OCI-LY3 (cell line): ENCODE data around the gene BCL7A.

Experiments
- H2AFZ ChIP-seq: fragments of 200-600, 300-600 bp; shearing (Covaris generic); 2 replicates; pipeline ENCODE4 v1.6.0; 2014; ENCODE audit warnings: antibody characterized with exemption, low read depth, low read length
- H3K27ac ChIP-seq: fragments of 200-600, 300-600 bp; sonication (generic); 2 replicates; pipeline ENCODE4 v1.5.1; 2014; ENCODE audit warnings: mild to moderate bottlenecking, low read length, moderate library complexity, mixed read lengths
- H3K27me3 ChIP-seq: fragments of 200-600, 300-600 bp; sonication (generic); 2 replicates; pipeline ENCODE4 v1.6.1; 2014; ENCODE audit warnings: low read depth, low read length, mixed read lengths
- H3K36me3 ChIP-seq: fragments of 200-600, 300-600 bp; sonication (generic); replicated peaks from 2 replicates; pipeline ENCODE3; 2014; ENCODE audit warnings: low read depth, low read length, mixed read lengths
- H3K4me1 ChIP-seq: fragments of 300-600, 200-600 bp; sonication (generic); 2 replicates; pipeline ENCODE4 v1.6.1; 2014; ENCODE audit warnings: low read length, mixed read lengths
- H3K4me2 ChIP-seq: fragments of 200-600, 300-600 bp; sonication (generic); 2 replicates; pipeline ENCODE4 v1.6.1; 2014; ENCODE audit warnings: low read length, mixed read lengths
- H3K4me3 ChIP-seq: fragments of 300-600, 200-600 bp; sonication (generic); 2 replicates; pipeline ENCODE4 v1.5.1; 2014; ENCODE audit warnings: antibody characterized with exemption, mild to moderate bottlenecking, low read length, moderate library complexity
- H3K79me2 ChIP-seq: fragments of 300-600, 200-600 bp; shearing (Covaris generic); 2 replicates; pipeline ENCODE4 v1.6.1; 2014; ENCODE audit warnings: mild to moderate bottlenecking, low read length, mixed read lengths
- H3K9ac ChIP-seq: fragments of 300-600, 200-600 bp; shearing (Covaris generic); 2 replicates; pipeline ENCODE4 v1.6.0; 2014; ENCODE audit warnings: mild to moderate bottlenecking, low read length, moderate library complexity
- H3K9me3 ChIP-seq: fragments of 200-600, 300-600 bp; shearing (Covaris generic); 2 replicates; pipeline ENCODE4 v1.6.1; 2014; ENCODE audit warnings: low read length, mixed read lengths; ENCODE audit not compliant: insufficient read depth
- H4K20me1 ChIP-seq: fragments of 200-600, 300-600 bp; sonication (generic); 2 replicates; pipeline ENCODE4 v1.6.1; 2016; ENCODE audit warnings: low read length, mixed read lengths; ENCODE audit not compliant: insufficient read depth
- EZH2phosphoT487 ChIP-seq: fragments of 200-600 bp; shearing (Covaris generic); IDR thresholded peaks from 2 replicates; pipeline ENCODE4 v1.6.1; 2018; ENCODE audit warnings: antibody characterized with exemption, mixed run types, low read depth
- TF ChIP-seq, protein P1 (sequence below): fragments of 200-600, 300-600 bp; sonication (generic); IDR thresholded peaks from 2 replicates; pipeline ENCODE4 v1.5.1; 2014; ENCODE audit warnings: antibody characterized with exemption, low read length, low read depth

BCL7A gene

DNA sequence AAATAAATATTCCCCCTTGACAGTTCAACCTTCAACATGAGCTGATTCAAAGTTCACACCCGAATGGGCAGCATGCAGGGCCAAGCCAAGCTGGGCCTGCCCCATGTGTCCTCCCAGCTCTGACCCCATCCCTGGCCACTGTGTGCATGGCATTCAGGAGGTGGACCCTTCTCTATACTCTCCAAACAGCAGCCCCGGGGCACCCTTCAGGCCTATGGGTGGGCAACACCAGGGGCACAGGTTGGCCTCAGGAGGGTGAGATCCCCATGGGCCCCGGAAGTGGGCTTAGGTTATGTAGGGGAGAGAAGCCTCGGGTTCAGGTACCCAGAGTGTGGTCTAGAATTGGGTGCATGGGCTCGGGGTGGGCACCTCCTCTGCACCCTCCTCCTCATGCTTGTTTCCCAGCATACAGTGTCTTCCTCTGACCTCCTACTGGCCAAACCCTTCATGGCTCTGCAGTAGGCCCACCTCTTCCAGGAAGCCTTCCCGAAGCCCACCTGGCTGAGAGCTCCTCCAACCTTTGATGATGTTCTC lies 31.5 kb upstream of the BCL7A start:
- Histone ChIP-seq H3K27ac (peak overlapping the region; percentile 97), H3K79me2 (no peaks in the 10 kb centered on the region), H3K4me1 (peaks cover 44% of the 10 kb centered on the region), H3K9me3 (no peaks in the 10 kb centered on the region), H3K4me2 (peak overlapping the region; percentile 70), H3K4me3 (peak overlapping the region; percentile 45), H4K20me1 (no peaks in the 10 kb centered on the region), H3K36me3 (no peaks in the 10 kb centered on the region), H3K27me3 (no peaks in the 10 kb centered on the region), H2AFZ (no peak overlapping the region), H3K9ac (peak overlapping the region; percentile 68)
- TF ChIP-seq, protein P1, sequence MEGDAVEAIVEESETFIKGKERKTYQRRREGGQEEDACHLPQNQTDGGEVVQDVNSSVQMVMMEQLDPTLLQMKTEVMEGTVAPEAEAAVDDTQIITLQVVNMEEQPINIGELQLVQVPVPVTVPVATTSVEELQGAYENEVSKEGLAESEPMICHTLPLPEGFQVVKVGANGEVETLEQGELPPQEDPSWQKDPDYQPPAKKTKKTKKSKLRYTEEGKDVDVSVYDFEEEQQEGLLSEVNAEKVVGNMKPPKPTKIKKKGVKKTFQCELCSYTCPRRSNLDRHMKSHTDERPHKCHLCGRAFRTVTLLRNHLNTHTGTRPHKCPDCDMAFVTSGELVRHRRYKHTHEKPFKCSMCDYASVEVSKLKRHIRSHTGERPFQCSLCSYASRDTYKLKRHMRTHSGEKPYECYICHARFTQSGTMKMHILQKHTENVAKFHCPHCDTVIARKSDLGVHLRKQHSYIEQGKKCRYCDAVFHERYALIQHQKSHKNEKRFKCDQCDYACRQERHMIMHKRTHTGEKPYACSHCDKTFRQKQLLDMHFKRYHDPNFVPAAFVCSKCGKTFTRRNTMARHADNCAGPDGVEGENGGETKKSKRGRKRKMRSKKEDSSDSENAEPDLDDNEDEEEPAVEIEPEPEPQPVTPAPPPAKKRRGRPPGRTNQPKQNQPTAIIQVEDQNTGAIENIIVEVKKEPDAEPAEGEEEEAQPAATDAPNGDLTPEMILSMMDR, result no peak
- TF ChIP-seq EZH2phosphoT487, result no peak

DNA sequence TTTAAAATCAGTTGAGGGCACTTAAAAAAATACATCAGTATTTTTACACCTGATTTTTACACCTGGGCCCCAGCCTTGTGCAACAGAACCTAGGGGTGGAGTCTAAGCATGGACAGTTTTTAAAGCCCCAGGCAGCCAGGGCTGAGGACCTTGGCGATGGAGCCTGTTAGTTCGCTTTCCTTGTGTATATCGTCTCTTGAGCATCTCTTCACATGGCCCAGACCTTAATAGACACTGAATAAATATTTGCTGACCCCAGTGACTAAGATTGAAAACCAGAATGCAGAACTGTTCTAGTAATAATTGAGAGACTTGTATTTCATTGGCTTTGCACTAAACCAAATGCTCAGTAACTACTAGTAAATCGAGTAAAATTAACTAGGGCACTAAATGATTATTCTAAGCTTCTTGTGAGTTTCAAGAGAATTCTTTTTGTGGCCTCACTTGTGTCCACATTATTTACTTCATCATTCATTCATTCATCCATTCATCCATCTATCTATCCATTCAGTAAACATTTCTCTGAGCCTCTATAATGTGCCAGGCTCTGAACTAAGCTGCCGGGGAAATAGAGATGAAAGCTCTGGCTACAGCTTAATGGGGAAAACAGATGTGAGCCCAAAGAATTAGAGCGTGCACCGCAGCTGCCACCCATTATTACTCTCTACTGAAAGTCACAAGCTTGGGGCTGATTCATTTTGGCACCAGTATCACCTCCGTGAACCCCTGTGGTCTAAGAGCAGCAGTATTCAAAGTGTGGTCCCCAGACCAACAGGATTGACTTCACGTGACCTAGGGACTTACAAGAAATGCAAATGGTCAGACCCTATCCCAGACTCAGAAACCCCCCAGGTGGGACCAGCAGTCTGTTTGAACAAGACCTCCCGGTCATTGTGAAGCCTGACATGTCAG lies 30.7 kb upstream of the BCL7A start:
- H3K4me1 ChIP-seq, result peaks cover 51% of the 10 kb centered on the region
- no peaks in the 10 kb centered on the region for H3K36me3 ChIP-seq
- H2AFZ ChIP-seq, result no peak overlapping the region
- no peaks in the 10 kb centered on the region for H3K9me3 ChIP-seq
- peak overlapping the region; percentile 74 for H3K4me2 ChIP-seq
- H3K27me3 ChIP-seq, result no peaks in the 10 kb centered on the region
- TF ChIP-seq, protein P1, result no peak
- peak; percentile 83 for TF ChIP-seq EZH2phosphoT487
- H3K27ac ChIP-seq, result peak overlapping the region; percentile 97
- H3K4me3 ChIP-seq, result peak overlapping the region; percentile 51
- H4K20me1 ChIP-seq, result no peaks in the 10 kb centered on the region
- H3K9ac ChIP-seq, result peak overlapping the region; percentile 77
- no peaks in the 10 kb centered on the region for H3K79me2 ChIP-seq

DNA sequence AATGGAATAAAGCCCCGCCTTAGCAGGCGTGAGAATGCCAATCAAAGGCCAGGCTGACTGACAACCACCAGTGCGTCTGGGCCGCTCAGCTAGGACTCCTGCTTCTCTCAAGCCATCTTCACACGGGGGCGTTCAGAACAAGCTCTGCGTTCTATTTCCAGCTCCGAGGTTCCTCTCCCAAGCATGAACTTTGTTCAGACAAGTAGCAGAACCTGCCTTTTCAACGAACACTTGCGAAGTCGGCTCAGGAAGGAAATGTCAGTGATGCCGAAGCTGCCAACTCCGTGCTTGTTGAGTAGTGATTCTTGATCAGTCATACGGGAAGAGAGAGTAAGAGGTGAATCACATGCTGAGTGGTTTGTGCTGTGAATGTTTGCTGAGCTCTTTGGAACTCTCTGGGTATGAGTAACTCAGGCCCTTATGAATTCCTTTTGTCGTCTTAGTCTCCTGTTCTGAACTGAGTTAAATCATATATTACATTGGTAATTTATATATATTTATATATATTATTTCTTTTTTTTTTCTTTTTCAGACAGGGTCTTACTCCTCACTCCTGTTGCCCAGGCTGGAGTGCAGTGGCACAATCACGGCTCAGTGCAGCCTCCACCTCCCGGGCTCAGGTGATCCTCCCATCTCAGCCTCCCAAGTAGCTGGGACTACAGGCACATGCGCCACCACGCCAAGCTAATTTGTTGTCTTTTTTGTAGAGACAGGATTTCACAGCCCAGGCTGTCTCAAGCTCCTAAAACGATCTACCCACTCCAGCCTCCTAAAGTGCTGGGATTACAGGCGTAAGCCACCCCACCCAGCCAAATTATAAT lies 29.4 kb upstream of the BCL7A start:
- Histone ChIP-seq H3K27ac (peak overlapping the region; percentile 97), H2AFZ (no peak overlapping the region), H3K27me3 (no peaks in the 10 kb centered on the region), H3K4me3 (peak overlapping the region; percentile 51), H3K9me3 (no peaks in the 10 kb centered on the region), H4K20me1 (no peaks in the 10 kb centered on the region), H3K79me2 (no peaks in the 10 kb centered on the region), H3K36me3 (no peaks in the 10 kb centered on the region), H3K9ac (peak overlapping the region; percentile 77), H3K4me1 (peaks cover 64% of the 10 kb centered on the region), H3K4me2 (peak overlapping the region; percentile 74)
- TF ChIP-seq, protein P1, result no peak
- no peak for TF ChIP-seq EZH2phosphoT487
